Neural progenitor cell (in vitro differentiated cells): ENCODE measurements around the gene FAM180A. TPM values are rescaled to one million over a fixed set of nuclear protein-coding genes. Genes with fewer than 3 reads are reported as not detected.

Experiments used
- DNase-seq: peaks from one replicate; pipeline ENCODE4 v3.0.0-alpha.2; 2016; ENCODE audit warnings: low spot score
- H2AFZ ChIP-seq: fragments of 200-600 bp; sonication (generic); replicated peaks from 2 replicates; pipeline ENCODE4 v1.6.1; 2016; ENCODE audit warnings: antibody characterized with exemption
- H3F3A ChIP-seq: fragments of 200-600 bp; sonication (generic); 2 replicates; pipeline ENCODE4 v1.6.1; 2016; ENCODE audit warnings: antibody characterized with exemption, low read depth
- H3K27ac ChIP-seq: fragments of 200-600 bp; sonication (generic); 2 replicates; pipeline ENCODE4 v1.5.1; 2016; ENCODE audit warnings: mild to moderate bottlenecking
- H3K27me3 ChIP-seq: fragments of 200-600 bp; sonication (generic); 2 replicates; pipeline ENCODE4 v1.6.1; 2016; ENCODE audit warnings: mild to moderate bottlenecking, moderate library complexity
- H3K36me3 ChIP-seq: fragments of 200-600 bp; sonication (generic); 2 replicates; pipeline ENCODE4 v1.5.1; 2016
- H3K4me1 ChIP-seq: fragments of 200-600 bp; sonication (generic); 2 replicates; pipeline ENCODE4 v1.6.1; 2016; ENCODE audit warnings: mixed run types
- H3K4me2 ChIP-seq: fragments of 200-600 bp; sonication (generic); 2 replicates; pipeline ENCODE4 v1.6.1; 2016
- H3K4me3 ChIP-seq: fragments of 200-600 bp; sonication (generic); 2 replicates; pipeline ENCODE4 v1.5.1; 2016
- H3K79me2 ChIP-seq: fragments of 200-600 bp; sonication (generic); 2 replicates; pipeline ENCODE4 v1.6.1; 2016; ENCODE audit warnings: low read depth
- H3K9ac ChIP-seq: fragments of 200-600 bp; sonication (generic); 2 replicates; pipeline ENCODE4 v1.6.1; 2016
- H3K9me3 ChIP-seq: fragments of 200-600 bp; sonication (generic); 2 replicates; pipeline ENCODE4 v1.5.1; 2016; ENCODE audit warnings: low read depth
- H4K20me1 ChIP-seq: fragments of 200-600 bp; sonication (generic); 2 replicates; pipeline ENCODE4 v1.6.1; 2016; ENCODE audit warnings: low read depth
- H3K27ac Mint-ChIP-seq: 3 replicates; pipeline ENCODE4 v1.8.0; 2021; ENCODE audit warnings: mixed read lengths
- H3K27me3 Mint-ChIP-seq: 2 replicates; pipeline ENCODE4 v1.8.0; 2022; ENCODE audit warnings: low read depth, mild to moderate bottlenecking, inconsistent platforms, moderate library complexity, mixed read lengths; ENCODE audit not compliant: insufficient read depth
- H3K36me3 Mint-ChIP-seq: 3 replicates; pipeline ENCODE4 v1.8.0; 2021; ENCODE audit warnings: mixed read lengths
- H3K4me1 Mint-ChIP-seq: 3 replicates; pipeline ENCODE4 v1.8.0; 2021; ENCODE audit warnings: mixed read lengths
- H3K4me3 Mint-ChIP-seq: 3 replicates; pipeline ENCODE4 v1.8.0; 2021; ENCODE audit warnings: mild to moderate bottlenecking, moderate library complexity, mixed read lengths
- H3K9me3 Mint-ChIP-seq: 3 replicates; pipeline ENCODE4 v1.8.0; 2020; ENCODE audit warnings: mixed read lengths
- EZH2 ChIP-seq: fragments of 200-600 bp; sonication (generic); IDR thresholded peaks from 2 replicates; pipeline ENCODE4 v1.6.1; 2017; ENCODE audit warnings: antibody characterized with exemption, mild to moderate bottlenecking, moderate library complexity
- EZH2phosphoT487 ChIP-seq: fragments of 200-600 bp; sonication (generic); IDR thresholded peaks from 2 replicates; pipeline ENCODE4 v1.6.1; 2017; ENCODE audit warnings: antibody characterized with exemption
- total RNA-seq: library from RNA; depleted of rRNA; stranded (reverse); fragments of >200 nt; gene quantifications from 2 replicates; pipeline ENCODE4 v1.2.3, GENCODE V29; 2015; ENCODE audit warnings: low replicate concordance
- TF ChIP-seq, protein P1 (sequence below): fragments of 200-600 bp; sonication (generic); IDR thresholded peaks from 2 replicates; pipeline ENCODE4 v1.5.1; 2017; ENCODE audit warnings: antibody characterized with exemption, mild to moderate bottlenecking

The FAM180A gene
- total RNA-seq, result not detected in 2 replicates

DNA sequence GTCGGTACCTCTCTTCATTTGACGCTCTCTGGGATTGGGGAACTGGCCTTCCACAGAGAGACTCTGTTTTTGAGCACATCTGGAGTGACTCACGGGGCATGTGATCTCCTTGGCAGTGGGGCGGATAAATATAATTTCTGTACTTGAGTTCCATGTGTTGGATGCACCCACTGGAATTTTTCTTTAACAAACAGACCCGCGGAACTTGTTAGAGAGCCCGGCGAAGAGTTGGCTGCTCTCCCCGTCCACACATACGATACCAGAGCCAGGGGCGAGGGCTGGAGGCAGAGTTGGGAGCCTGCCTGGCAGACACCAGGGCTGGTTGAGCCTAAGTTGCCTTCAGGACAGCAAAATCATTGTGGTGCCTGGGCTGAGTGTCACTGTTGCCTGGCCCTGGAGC is at the start of gene FAM180A:
Gene FAM180A (minus strand): TSS at position 44 of the 400 bp plus-strand sequence. CDS start 233 bp downstream, outside the sequence.
- H3K27ac Mint-ChIP-seq, result peak within 1 kb of the TSS; percentile 16
- Histone ChIP-seq H3K27me3 (no peaks in the 10 kb centered on the region), H3F3A (no peaks in the 10 kb centered on the region), H3K27ac (no peak within 1 kb of the TSS), H2AFZ (no peak within 1 kb of the TSS), H3K4me1 (peaks cover 2% of the 10 kb centered on the region), H3K36me3 (no peaks in the 10 kb centered on the region), H3K9ac (no peak within 1 kb of the TSS), H3K79me2 (no peaks in the 10 kb centered on the region), H3K9me3 (no peaks in the 10 kb centered on the region), H3K4me3 (no peak within 1 kb of the TSS), H4K20me1 (no peaks in the 10 kb centered on the region), H3K4me2 (no peak within 1 kb of the TSS)
- peaks cover 3% of the 10 kb centered on the region for H3K9me3 Mint-ChIP-seq
- no peak for DNase-seq
- peaks cover 10% of the 10 kb centered on the region for H3K4me1 Mint-ChIP-seq
- H3K4me3 Mint-ChIP-seq, result no peak within 1 kb of the TSS
- H3K27me3 Mint-ChIP-seq, result peaks cover 26% of the 10 kb centered on the region
- TF ChIP-seq EZH2, result no peak
- TF ChIP-seq, protein P1, sequence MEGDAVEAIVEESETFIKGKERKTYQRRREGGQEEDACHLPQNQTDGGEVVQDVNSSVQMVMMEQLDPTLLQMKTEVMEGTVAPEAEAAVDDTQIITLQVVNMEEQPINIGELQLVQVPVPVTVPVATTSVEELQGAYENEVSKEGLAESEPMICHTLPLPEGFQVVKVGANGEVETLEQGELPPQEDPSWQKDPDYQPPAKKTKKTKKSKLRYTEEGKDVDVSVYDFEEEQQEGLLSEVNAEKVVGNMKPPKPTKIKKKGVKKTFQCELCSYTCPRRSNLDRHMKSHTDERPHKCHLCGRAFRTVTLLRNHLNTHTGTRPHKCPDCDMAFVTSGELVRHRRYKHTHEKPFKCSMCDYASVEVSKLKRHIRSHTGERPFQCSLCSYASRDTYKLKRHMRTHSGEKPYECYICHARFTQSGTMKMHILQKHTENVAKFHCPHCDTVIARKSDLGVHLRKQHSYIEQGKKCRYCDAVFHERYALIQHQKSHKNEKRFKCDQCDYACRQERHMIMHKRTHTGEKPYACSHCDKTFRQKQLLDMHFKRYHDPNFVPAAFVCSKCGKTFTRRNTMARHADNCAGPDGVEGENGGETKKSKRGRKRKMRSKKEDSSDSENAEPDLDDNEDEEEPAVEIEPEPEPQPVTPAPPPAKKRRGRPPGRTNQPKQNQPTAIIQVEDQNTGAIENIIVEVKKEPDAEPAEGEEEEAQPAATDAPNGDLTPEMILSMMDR, result no peak
- TF ChIP-seq EZH2phosphoT487, result no peak
- no peaks in the 10 kb centered on the region for H3K36me3 Mint-ChIP-seq

DNA sequence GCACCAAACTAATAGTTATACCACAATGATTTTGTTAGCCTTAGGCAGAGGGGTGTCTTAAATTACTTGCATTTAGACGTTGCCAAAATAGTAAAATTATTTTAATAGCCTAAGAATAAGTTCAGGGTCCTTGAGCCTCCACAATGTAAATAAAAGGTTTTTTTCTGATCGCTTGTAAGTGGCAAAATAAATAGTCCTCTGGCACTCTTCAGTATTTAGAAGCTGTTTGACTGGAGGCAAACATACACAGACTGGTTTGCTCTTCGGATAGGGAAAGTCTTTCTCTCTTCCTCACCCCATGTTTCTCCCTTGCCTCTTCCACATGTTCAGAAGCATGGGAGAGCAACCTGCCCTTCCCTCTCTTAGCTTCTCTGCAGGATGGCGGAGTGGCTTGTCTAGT is 49.5 kb upstream of the FAM180A start:
- H3K4me3 Mint-ChIP-seq, result no peak overlapping the region

DNA sequence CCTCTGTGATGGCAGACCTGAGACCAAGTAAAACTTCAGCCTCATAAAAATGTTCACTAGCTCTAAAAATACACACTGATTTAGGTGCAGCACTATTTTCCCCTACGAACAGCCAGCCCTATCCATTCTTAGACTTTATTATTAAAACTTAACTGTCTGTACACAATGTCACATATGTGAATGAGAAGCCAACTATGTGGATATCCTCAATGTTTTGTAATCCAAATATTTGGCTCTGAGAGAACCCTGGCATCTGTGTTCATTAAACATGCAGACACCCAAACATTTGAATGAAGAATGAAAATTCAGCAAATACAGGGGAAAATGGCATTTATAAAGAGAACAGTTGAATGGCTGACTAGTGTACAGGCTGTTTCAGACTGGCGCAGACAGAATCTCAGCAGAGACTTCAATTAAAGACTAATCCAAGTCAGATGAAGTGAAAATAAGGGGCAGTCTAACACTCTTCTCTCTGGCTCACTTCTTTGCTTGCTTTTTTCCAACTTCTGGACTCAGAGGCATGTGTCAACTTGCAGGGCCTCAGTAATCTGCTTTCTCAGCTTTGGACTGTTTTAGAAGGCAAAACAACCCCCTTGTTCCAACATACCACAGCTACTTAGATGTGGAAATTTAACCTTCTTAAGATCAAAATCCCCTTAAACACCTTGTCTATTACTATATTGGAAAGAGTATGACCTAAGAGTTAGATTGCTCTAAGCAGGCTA is 47.4 kb upstream of the FAM180A start:
- Histone ChIP-seq H3K9me3 (no peaks in the 10 kb centered on the region), H3K36me3 (no peaks in the 10 kb centered on the region), H3K4me1 (peaks cover 5% of the 10 kb centered on the region), H3K79me2 (no peaks in the 10 kb centered on the region), H2AFZ (no peak overlapping the region), H4K20me1 (no peaks in the 10 kb centered on the region), H3K27me3 (no peaks in the 10 kb centered on the region), H3K4me2 (no peak overlapping the region), H3K4me3 (no peak overlapping the region), H3K9ac (no peak overlapping the region), H3K27ac (no peak overlapping the region), H3F3A (no peaks in the 10 kb centered on the region)
- H3K9me3 Mint-ChIP-seq, result no peaks in the 10 kb centered on the region
- peaks cover 7% of the 10 kb centered on the region for H3K4me1 Mint-ChIP-seq
- no peaks in the 10 kb centered on the region for H3K36me3 Mint-ChIP-seq
- no peak for TF ChIP-seq EZH2phosphoT487
- no peak overlapping the region for H3K27ac Mint-ChIP-seq
- H3K27me3 Mint-ChIP-seq, result peaks cover 6% of the 10 kb centered on the region
- H3K4me3 Mint-ChIP-seq, result no peak overlapping the region
- no peak for DNase-seq

More for the DNA sequence above, 49.5 kb upstream of the FAM180A start:
- Histone ChIP-seq H3K27me3 (no peaks in the 10 kb centered on the region), H3K4me2 (no peak overlapping the region), H3K4me3 (no peak overlapping the region), H3K9ac (no peak overlapping the region), H3F3A (no peaks in the 10 kb centered on the region), H3K27ac (no peak overlapping the region), H2AFZ (no peak overlapping the region), H3K9me3 (no peaks in the 10 kb centered on the region), H4K20me1 (no peaks in the 10 kb centered on the region), H3K4me1 (peaks cover 5% of the 10 kb centered on the region), H3K36me3 (no peaks in the 10 kb centered on the region), H3K79me2 (no peaks in the 10 kb centered on the region)
- Mint-ChIP-seq H3K9me3 (no peaks in the 10 kb centered on the region), H3K4me1 (peaks cover 19% of the 10 kb centered on the region), H3K27me3 (peaks cover 6% of the 10 kb centered on the region), H3K27ac (no peak overlapping the region), H3K36me3 (no peaks in the 10 kb centered on the region)
- DNase-seq, result no peak
- TF ChIP-seq, protein P1, result no peak
- TF ChIP-seq EZH2phosphoT487 (no peak), EZH2 (no peak)

DNA sequence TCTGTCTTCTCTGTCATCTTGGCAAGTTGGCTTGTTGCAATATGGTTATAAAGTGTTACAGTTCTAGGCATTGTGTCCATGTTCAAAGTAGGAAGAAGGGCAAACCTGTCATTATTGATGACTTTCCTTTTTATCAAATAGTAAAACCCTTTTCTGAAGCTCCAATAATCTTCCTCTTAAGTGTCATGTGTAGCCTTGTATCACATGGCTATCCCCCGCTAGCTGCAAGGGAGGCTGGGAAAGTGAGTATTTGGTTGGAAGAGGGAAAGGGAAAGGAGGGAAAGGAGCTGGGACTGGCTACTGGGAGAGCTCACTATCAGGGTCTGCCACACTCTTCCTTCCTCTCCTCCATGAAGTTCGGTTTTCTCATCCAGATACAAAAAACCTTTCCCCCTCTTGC is 45.2 kb upstream of the FAM180A start:
- Histone ChIP-seq H3K4me2 (no peak overlapping the region), H3K9me3 (no peaks in the 10 kb centered on the region), H3K79me2 (no peaks in the 10 kb centered on the region), H3F3A (no peaks in the 10 kb centered on the region), H3K9ac (no peak overlapping the region), H3K4me3 (no peak overlapping the region), H3K27ac (no peak overlapping the region), H4K20me1 (no peaks in the 10 kb centered on the region), H2AFZ (no peak overlapping the region), H3K27me3 (no peaks in the 10 kb centered on the region), H3K36me3 (no peaks in the 10 kb centered on the region), H3K4me1 (no peaks in the 10 kb centered on the region)
- H3K4me1 Mint-ChIP-seq, result no peaks in the 10 kb centered on the region
- no peak overlapping the region for H3K4me3 Mint-ChIP-seq
- DNase-seq, result no peak
- peaks cover 2% of the 10 kb centered on the region for H3K27me3 Mint-ChIP-seq
- no peak overlapping the region for H3K27ac Mint-ChIP-seq
- H3K36me3 Mint-ChIP-seq, result no peaks in the 10 kb centered on the region
- H3K9me3 Mint-ChIP-seq, result no peaks in the 10 kb centered on the region
- TF ChIP-seq EZH2 (no peak), EZH2phosphoT487 (no peak)
- TF ChIP-seq, protein P1, result no peak
